ENCODE measurements around the gene ARFGAP3. TPM values are rescaled to one million over a fixed set of nuclear protein-coding genes. Genes with fewer than 3 reads are reported as not detected.

Gene ARFGAP3
- polyA plus RNA-seq, 1 experiment = 69.4 TPM

- ChIA-PET CTCF (interaction anchor here (1.6 kb wide), 1 partner anchor 20 kb away, joined by 5 read pairs; no protein-coding TSS in a partner anchor), POLR2A (no interaction called here)
- no peaks in the 10 kb centered on the region for H3K9me3 ChIP-seq (ENCODE audit: control insufficient read depth, insufficient read depth, low read length)
- H3K27me3 ChIP-seq (ENCODE audit: control insufficient read depth, insufficient read depth, low read length) = no peaks in the 10 kb centered on the region
- H3K4me3 ChIP-seq (ENCODE audit: low read depth, low read length) = no peak overlapping the region
- no peak for DNase-seq (ENCODE audit: low read depth, low spot score)
- no peak for TF ChIP-seq CTCF (IDR thresholded peaks at IDR 0.05; ENCODE audit: low read depth, low read length)
- no peak overlapping the region for H3K27ac ChIP-seq (ENCODE audit: low read depth, low read length)
Measured at GRCh38 chr22:42799461-42800405, 57.3 kb downstream of the ARFGAP3 start.

DNA sequence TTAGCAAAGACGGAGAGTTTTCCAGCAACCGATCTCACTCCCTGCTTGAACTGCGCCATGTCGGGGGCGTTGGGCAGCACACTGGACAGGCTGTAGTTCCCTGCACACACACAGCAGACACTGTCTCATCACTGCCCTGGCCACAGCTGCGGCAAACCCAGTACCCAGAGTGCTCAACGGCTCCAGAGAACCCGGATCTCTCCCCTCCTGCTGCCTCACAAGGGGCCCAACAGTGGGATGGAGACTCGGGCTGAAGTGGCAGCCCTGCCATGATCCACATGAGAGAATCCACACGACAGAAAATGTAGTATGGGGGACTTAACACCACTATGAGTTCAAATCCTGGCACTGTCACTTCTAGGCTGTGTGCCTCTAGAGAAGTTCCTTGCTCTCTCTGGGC is 58.0 kb downstream of the ARFGAP3 start:
- ChIA-PET CTCF (no interaction called here), POLR2A (no interaction called here)
- DNase-seq (ENCODE audit: low read depth, low spot score) = no peak

GRCh38 chr22:42797011-42797410 is 60.1 kb downstream of the ARFGAP3 start:
- Histone ChIP-seq H3K27ac (ENCODE audit: low read depth, low read length) (no peak overlapping the region), H3K4me3 (ENCODE audit: low read depth, low read length) (no peak overlapping the region), H3K9me3 (ENCODE audit: control insufficient read depth, insufficient read depth, low read length) (no peaks in the 10 kb centered on the region), H3K27me3 (ENCODE audit: control insufficient read depth, insufficient read depth, low read length) (no peaks in the 10 kb centered on the region)
- DNase-seq (ENCODE audit: low read depth, low spot score) = no peak
- ChIA-PET CTCF (interaction anchor here (0.6 to 1.4 kb wide), 5 partner anchors 18 to 218 kb away, joined by 3 to 9 read pairs (median 3); partner anchors contain the start of gene PACSIN2), POLR2A (no interaction called here)
- TF ChIP-seq CTCF (IDR thresholded peaks at IDR 0.05; ENCODE audit: low read depth, low read length) = no peak

More for the DNA sequence above, 58.0 kb downstream of the ARFGAP3 start:
- Histone ChIP-seq H3K27me3 (ENCODE audit: control insufficient read depth, insufficient read depth, low read length) (no peaks in the 10 kb centered on the region), H3K9me3 (ENCODE audit: control insufficient read depth, insufficient read depth, low read length) (no peaks in the 10 kb centered on the region), H3K27ac (ENCODE audit: low read depth, low read length) (no peak overlapping the region), H3K4me3 (ENCODE audit: low read depth, low read length) (no peak overlapping the region)
- no peak for TF ChIP-seq CTCF (IDR thresholded peaks at IDR 0.05; ENCODE audit: low read depth, low read length)

GRCh38 chr22:42796081-42796480 is 61.0 kb downstream of the ARFGAP3 start:
- Histone ChIP-seq H3K9me3 (ENCODE audit: control insufficient read depth, insufficient read depth, low read length) (no peaks in the 10 kb centered on the region), H3K27ac (ENCODE audit: low read depth, low read length) (no peak overlapping the region), H3K4me3 (ENCODE audit: low read depth, low read length) (no peak overlapping the region), H3K27me3 (ENCODE audit: control insufficient read depth, insufficient read depth, low read length) (no peaks in the 10 kb centered on the region)
- CTCF ChIA-PET = interaction anchor here (0.6 to 1.4 kb wide), 4 partner anchors 24 to 219 kb away, joined by 3 to 9 read pairs (median 3); partner anchors contain the start of gene PACSIN2
- TF ChIP-seq CTCF (IDR thresholded peaks at IDR 0.05; ENCODE audit: low read depth, low read length) = no peak
- no peak for DNase-seq (ENCODE audit: low read depth, low spot score)
- POLR2A ChIA-PET = no interaction called here
